GM12865 (cell line): ENCODE measurements around the gene CCNY.

Experiments
- DNase-seq: peaks from one replicate; pipeline ENCODE4 v3.0.0; 2010; ENCODE audit warnings: low read depth
- H3K4me3 ChIP-seq: 2 replicates; pipeline ENCODE4 v1.5.1; 2011; ENCODE audit warnings: mild to moderate bottlenecking, low read depth, low read length, control low read depth
- TF ChIP-seq, protein P1 (sequence below): IDR thresholded peaks from 2 replicates; pipeline ENCODE4 v1.5.1; 2011; ENCODE audit warnings: low read length, control low read depth, low read depth, inconsistent platforms; ENCODE audit not compliant: insufficient read depth; ENCODE audit errors: missing control alignments

Gene CCNY

DNA sequence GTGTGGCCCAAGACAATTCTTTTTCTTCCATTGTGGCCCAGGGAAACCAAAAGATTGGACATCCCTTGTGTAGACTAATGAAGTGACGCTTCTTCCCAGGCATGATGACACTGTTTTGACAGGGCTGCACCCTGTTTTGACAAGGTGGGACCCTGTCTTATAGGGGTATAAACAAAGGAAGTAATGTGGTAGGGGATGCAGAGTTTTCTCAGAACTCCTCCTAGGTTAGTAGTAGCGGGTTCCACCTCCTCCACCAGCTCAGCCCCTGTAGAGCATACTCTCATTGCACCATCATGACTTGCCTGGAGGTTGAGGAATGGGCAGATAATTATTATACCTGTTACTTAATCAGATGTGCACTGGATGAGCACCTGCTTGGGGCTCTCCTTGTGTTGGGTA, 123.1 kb downstream of the CCNY start:
- no peak for DNase-seq
- TF ChIP-seq, protein P1, sequence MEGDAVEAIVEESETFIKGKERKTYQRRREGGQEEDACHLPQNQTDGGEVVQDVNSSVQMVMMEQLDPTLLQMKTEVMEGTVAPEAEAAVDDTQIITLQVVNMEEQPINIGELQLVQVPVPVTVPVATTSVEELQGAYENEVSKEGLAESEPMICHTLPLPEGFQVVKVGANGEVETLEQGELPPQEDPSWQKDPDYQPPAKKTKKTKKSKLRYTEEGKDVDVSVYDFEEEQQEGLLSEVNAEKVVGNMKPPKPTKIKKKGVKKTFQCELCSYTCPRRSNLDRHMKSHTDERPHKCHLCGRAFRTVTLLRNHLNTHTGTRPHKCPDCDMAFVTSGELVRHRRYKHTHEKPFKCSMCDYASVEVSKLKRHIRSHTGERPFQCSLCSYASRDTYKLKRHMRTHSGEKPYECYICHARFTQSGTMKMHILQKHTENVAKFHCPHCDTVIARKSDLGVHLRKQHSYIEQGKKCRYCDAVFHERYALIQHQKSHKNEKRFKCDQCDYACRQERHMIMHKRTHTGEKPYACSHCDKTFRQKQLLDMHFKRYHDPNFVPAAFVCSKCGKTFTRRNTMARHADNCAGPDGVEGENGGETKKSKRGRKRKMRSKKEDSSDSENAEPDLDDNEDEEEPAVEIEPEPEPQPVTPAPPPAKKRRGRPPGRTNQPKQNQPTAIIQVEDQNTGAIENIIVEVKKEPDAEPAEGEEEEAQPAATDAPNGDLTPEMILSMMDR: no peak
- no peak overlapping the region for H3K4me3 ChIP-seq

DNA sequence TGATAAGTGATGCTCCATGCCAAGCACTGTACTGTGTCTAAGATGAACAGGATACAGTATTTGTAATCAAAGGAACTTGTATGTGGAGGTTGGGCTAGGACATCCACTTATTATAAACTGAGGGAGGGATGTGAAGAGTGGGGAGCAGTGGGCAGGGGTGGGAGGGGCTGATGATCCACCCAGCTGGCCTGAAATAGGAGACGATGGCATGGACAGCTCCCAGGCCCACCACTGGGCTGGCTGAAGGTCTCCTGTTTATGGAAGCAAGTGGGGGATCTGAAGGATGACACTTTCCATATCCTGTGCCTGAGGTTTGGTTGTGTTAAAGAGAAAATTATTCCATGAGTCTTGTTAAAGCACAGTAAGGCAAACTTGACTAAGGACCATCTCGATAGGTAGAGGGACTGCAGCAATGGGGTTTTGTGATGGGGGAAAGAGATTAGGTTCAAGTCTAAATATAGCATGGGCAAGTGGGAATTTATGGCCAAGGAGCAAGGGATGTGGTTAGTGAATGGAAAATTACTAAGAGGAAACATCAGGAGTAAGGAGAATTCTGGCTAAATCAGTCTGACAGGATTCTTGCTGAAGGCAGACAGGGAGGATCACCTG, 124.6 kb downstream of the CCNY start:
- no peak overlapping the region for H3K4me3 ChIP-seq
- no peak for DNase-seq
- TF ChIP-seq, protein P1: no peak

DNA sequence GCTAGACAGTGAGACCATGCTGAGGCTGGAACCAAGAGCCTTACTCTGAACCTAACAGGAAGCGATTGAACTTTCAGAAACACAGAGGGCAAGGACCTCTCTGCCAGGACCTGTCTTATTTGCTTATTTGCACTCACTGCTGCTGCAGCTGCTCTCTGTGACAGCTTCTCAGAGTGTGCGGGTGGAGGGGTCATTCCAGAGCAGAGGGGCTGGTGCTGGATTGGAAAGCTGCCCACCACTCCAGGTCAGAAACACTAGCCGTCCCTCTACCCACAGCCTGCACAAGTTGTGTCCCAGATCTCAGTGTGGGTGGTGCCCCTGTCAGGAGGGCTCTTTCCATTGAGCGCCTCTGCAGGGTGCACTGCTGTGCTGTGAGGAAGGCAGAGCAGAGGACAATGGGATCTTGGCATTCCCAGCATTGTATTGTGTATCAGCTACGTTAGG, 126.2 kb downstream of the CCNY start:
- TF ChIP-seq, protein P1: no peak
- no peak overlapping the region for H3K4me3 ChIP-seq
- DNase-seq: peak; percentile 67

DNA sequence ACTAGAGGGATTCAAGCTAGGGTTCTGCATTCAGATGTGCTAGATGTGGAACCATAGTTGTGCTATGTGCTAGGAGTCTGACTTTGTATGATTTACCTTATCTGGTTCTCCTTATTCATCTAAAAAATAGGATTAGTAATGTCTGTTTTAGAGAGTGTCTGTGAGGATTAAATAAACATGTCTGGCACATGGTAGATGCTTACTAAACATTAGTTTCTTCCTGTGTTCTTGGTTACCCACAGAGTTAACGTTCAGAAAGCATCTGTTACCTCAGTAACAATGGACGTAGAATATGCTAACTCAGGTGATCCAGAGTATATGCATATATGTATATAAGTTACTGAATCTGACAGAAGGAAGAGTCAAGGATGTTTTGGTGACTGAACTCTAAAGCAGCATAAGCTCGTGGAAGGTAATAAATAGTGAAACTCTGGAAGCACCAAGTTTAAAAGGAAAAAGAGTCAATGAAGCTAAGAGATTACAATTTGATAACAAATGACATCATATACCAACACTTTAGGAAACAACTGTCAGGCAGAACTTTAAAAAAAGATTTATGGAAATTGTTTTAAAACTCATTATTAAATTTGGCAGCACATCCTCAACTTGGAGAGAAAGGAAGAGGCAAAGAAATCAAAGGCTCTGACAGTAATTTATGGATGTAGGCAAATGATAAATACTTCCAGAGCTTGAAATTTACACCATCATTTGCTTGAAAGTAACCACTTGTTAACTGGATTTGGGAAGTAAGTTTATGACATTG, 127.0 kb downstream of the CCNY start:
- H3K4me3 ChIP-seq: no peak overlapping the region
- no peak for DNase-seq
- TF ChIP-seq, protein P1: no peak

DNA sequence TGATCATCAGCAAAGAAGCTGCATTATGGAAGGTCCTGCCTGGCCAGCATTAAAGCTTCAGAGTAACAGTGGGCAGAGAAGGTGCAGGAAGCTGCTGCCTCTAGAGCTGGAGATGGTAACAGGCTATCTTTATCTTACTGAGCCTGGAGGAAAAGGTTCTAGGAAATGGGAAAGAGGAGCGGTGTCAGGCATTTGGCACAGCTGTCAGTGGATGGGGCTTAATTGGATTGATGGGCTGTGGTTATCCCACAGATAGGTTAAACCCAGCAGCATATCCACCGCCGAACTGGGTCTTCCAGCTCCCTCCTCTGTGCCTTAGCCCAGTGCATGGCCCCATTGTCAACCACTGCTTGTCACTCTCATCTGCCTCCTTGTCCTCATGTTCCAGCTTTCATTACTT, 127.6 kb downstream of the CCNY start:
- TF ChIP-seq, protein P1: no peak
- DNase-seq: no peak

DNA sequence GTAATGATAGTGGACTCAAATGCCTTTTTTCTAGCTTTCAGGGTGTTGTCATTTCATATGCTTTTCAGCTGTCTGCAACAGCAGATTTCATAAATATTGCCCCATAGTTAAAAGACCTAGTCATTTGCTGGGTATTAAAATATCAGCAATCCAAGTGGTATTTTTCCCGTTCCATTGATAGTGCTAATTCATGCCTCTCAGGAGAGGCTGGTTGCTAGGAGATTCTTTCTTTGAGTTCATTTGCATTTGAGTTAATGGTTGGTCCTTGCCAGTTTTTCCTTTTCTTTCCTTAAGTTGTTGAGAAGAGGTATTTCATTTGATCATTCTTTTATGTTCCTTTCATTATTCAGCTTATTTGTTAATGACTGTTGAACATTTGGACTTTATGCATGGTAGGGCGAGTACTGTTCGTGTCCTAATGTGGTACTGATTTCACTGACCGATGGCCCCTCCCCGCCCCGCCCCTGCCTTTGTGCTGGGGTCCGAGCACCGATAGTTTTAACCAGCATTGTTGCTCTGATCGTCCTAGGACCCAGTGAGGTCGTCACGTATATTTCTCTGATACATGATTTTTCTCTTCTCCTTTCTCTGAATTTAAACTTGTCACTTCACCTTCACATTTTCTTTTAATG, 128.6 kb downstream of the CCNY start:
- no peak for DNase-seq

More for the DNA sequence above, 127.6 kb downstream of the CCNY start:
- no peak overlapping the region for H3K4me3 ChIP-seq

More for the DNA sequence above, 128.6 kb downstream of the CCNY start:
- TF ChIP-seq, protein P1: no peak
- no peak overlapping the region for H3K4me3 ChIP-seq
